Effector CD4-positive, alpha-beta T cell (primary cell): ENCODE data around the gene PHF12.
"Not testable (repeated sequence)": the region's sequence is repeated elsewhere in the genome, so short reads cannot be mapped to it uniquely, and the experiment has no call there.

ENCODE experiments used
- DNase-seq: peaks from one replicate; pipeline ENCODE4 v3.0.0-alpha.2; 2020

The PHF12 gene

DNA sequence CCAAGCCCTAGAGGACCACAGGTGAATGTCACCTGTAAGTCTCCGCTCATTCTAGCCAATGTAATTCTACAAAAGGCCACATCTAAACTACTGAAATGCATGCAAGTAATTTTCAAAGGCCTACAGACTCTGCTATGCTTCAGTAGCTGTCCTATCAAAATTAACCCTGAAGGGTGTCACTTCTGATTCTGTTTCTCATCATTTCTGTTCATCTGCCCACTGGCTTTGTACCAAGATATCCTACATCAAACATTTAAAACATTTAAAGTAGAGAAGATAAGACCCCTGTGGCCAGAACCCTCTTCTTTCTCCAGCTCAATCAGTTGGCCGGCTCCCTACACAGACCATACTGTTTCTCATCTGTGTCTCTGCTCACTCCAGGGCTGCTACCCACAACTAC, 21.5 kb downstream of the PHF12 start:
- DNase-seq: no peak

DNA sequence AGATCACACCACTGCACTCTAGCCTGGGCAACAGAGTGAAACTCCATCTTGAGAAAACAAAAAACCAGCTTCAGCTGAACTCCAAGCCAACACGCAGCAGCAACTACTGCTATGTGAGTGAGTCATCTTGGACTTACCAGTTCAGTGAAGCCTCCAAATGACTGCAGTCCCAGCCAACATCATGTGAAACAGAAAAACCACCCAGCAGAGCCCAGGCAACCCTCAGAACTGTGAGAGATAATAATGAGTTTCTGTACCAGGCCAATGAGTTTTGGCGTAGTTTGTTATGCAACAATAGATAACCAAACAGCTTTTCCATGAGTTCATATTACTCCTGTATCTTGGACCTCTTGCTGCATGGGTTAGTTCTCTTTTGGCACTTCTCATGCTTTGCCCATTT, 23.3 kb downstream of the PHF12 start:
- no peak for DNase-seq

DNA sequence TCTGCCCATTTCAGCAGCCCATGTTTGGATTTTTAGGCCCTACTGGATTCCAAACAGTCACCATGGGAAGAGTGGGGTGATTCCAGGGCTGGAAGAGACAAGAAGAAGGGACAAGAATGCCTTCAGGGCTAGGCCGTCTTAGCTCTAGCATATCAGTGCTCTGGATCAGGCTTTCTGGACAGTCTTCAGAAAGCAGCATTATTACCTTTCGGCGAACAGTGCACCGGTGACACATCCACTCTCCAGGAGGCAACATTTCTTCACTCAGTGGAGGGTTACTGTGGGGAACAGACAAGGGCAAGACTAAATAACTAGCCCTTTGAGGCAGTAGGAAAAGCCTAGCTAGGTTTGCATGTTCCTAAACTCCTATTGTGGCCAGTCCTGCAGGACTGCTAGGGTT, 24.5 kb downstream of the PHF12 start:
- no peak for DNase-seq

DNA sequence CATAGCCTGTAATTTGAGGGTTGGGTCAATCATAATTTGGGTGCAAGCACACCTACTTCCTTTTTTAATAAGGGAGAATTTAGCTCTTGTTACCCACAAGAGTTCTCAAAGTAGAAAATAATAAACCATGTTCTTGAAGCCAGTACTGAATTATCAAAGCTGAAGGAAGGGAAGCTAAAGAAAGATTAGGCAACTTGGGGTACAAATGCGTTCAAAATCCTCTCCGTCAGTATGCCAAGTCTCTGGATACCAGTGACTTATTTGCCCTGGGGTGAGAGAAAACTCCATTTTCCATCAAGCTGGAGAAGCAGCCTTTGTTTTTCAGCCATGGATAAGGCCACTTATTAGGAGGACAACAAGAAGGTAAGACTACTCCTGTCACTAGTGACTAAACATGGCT, 25.0 kb downstream of the PHF12 start:
- no peak for DNase-seq

GRCh38 chr17:28925912-28926365, 25.4 kb downstream of the PHF12 start:
- DNase-seq: peak; percentile 60

DNA sequence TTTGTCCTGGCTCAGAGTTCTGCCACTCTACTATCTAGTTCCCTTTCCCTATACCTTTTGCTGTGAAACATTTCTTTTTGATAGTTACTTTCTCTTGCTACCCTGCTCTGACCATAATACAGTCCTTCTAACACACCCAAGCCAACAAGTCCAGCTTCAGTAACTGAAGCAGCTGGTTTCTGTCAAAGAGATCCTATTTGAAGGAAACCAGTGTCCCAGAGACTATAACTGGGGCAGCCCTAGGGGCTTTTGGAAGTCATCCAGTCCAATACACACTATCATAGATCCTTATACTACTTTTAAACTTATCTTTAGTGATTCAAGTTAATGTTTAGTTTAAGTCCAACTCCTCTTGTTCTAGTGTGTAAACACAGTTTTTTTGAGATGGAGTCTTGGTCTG, 31.1 kb downstream of the PHF12 start:
- DNase-seq: no peak

DNA sequence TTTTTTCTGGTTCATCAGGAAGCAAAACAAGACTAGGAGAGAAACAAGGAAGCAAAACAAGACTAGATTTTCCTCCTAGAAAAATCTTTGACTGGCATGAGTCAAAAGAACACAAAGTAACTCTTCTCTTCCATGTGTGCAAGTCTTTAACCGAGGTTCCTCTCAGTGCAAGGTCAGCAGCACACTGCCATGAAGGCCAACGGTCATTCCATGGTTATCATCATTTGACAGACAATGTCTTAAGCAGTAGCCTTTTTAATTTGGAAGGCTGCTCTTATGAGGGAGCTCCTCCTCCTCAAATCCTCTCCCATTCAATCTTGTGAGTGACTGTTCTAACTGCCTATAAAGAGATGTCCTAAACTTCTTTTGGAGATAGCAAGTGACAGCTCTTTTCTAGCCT, 33.0 kb downstream of the PHF12 start:
- no peak for DNase-seq

DNA sequence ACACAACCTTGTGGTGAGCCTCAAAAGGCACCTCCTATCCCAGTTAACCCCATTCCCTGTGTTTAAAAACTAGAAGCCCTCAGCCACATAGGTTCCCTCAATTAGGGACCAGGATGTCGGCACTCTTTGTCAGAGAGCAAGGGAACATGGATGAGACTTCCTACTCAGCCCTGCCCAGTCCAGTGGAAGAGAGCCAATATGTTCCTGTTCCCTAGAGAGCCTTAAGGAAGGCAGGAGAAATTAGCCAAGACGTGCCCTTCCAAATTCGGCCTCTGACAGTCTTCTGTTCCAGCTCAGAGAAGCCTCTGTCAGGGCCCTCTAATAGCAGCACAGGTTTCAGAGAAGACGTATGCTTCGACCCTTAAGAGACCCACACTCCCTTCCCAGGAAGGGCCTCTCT, 33.9 kb downstream of the PHF12 start:
- no peak for DNase-seq

DNA sequence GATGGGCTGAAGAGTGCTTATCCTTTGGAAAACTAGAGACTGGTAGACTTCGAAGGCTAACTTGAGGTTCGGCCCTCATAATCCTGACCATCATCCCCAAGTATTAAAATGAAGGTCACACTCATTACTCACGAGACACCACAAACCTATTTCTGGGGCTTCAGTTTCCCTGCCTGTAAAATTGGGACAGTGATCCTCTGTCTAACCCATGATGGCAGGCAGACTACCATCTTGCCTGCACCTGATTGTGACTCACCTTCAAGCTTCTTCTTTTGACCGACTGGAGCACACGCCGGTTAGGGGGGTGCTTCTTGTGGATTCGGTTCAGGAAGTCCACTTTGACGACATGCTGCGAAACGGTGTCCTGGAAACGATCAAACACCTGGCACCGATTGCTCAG, 34.3 kb downstream of the PHF12 start:
- no peak for DNase-seq

GRCh38 chr17:28916302-28916934, 34.9 kb downstream of the PHF12 start:
- DNase-seq: peak; percentile 24

- DNase-seq: no peak
Observed at GRCh38 chr17:28912938-28913333, 38.4 kb downstream of the PHF12 start.

DNA sequence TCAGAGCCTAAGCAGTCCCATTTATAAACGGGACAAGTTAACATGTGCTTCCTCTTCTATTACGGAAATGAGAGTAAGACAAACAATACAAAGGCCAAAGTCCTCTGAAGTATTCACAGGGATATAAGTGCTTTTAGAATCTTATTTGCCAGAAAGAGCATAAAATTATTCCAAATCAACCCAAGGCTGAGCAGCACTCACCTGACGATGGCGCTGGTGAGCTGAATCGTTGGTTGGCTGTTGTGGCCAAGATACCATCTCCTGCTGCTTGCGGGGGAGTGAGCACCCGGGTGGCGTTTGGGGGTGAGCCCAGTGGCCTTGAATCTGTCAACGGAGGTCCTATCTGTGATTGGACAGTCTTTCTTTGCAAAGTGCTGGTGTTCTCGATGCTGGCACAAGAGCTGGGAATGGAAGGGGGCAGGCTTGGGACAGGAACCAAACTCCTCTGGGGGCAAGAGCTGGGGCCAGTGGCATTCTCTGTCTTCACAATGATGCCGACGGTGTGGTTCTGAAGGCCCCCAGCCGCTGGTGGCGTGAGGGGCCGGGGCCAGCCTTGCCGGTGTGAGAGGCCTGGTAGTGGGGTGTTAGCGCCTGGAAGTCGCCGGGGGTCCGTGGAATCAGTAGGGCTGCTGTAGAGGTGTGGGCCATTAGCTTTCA, 38.9 kb downstream of the PHF12 start:
- DNase-seq: no peak

- no peak for DNase-seq
Observed at GRCh38 chr17:28911411-28912045, 39.8 kb downstream of the PHF12 start.

GRCh38 chr17:28910534-28910933, 40.8 kb downstream of the PHF12 start:
- no peak for DNase-seq

DNA sequence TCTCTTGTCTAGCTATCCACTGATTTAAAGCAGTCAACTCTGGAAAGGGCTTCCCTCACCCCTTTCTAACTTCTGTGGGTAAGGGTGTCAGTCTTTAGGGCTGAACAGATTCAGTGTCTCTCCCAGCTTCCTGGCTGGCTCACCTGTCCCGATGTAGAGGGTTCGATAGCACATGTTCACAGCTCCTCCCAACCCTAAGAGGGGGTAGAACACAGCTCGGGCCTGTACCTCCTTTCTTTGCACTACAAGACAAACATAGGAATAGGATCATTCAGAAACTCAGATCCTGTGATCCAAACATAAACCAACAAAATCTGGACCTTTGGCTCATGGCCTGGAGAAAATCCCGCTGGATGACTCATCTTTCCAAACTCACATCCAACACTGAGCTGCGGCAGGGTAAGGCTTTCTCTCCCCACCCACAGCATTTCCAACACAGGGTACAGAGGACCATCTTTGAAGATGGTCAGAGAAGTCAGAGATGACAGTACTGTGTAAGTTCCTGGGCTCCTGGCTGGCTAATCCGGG, 42.6 kb downstream of the PHF12 start:
- no peak for DNase-seq

- no peak for DNase-seq
Observed at GRCh38 chr17:28907709-28908475, 43.4 kb downstream of the PHF12 start.

GRCh38 chr17:28906706-28907438, 44.4 kb downstream of the PHF12 start:
- DNase-seq: no peak

DNA sequence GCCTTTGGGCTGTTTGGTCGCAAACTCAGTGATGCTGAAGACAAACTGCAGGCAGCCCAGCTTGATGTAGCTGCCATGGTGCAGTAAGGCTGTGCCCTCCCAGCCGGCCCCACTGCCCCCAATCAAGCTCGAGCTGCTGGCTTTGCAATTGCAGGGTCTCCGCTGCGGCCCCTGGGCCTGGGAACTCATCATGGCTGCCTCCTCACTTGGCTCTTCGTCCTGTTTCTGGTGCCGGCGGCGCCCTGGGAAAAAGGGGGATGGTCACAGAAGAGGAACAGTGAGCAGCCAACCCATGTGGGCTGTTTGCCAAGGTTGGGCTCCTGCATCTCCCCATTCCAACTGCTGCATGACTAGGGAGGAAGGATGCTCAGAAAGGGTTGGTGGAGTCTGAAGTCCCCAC, 45.0 kb downstream of the PHF12 start:
- no peak for DNase-seq

DNA sequence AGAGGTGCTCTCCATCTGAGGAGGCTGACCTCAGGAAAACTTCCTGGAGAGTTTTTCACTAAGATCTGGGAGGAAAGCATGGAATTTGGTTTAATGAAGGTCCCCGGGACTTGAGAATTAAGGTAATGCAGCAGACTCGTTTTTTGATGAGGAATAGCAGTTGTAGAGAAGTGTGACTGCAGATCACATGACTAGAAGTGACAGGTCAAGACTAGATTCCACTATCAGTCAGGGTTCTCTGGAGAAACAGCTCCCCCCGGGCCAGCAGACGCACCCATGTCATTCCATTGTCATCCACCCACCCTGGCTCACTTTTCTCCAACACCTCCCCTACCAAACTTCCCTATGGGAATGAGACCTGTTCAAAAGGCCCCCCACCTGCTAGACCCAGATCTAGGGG, 46.5 kb downstream of the PHF12 start:
- DNase-seq: no peak

DNA sequence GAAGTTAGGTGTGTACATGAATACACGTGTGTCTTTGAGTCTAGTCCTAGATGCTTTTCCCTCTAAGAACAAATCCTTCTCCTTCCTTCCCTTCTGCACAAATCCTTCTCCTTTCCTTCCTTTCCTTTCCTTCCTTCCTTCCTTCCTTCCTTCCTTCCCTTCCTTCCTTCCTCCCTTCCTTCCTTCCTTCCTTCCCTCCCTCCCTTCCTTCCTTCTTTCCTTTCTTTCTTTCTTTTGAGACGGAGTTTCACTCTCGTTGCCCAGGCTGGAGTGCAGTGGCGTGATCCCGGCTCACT, 47.8 kb downstream of the PHF12 start:
- DNase-seq: not testable (repeated sequence)

- DNase-seq: peak; percentile 94
Observed at GRCh38 chr17:28902819-28903545, 48.3 kb downstream of the PHF12 start, which contains the start of gene DHRS13. DHRS13 (minus strand) TSS chr17:28903079; CDS start chr17:28902944, 135 bp downstream.
